Osteocyte (in vitro differentiated cells): ENCODE data around the gene ZNF148. TPM values are rescaled to one million over a fixed set of nuclear protein-coding genes. Genes with fewer than 3 reads are reported as not detected.

Experiments used
- DNase-seq: peaks from one replicate; pipeline ENCODE4 v3.0.0; 2021; ENCODE audit warnings: mixed read lengths; ENCODE audit not compliant: unreplicated experiment; ENCODE audit errors: extremely low spot score
- H3K27ac Mint-ChIP-seq: one replicate; pipeline ENCODE4 v1.8.0; 2021; ENCODE audit warnings: mild to moderate bottlenecking, mixed read lengths; ENCODE audit not compliant: unreplicated experiment
- H3K27me3 Mint-ChIP-seq: one replicate; pipeline ENCODE4 v1.8.0; 2021; ENCODE audit warnings: mixed read lengths; ENCODE audit not compliant: unreplicated experiment
- H3K36me3 Mint-ChIP-seq: one replicate; pipeline ENCODE4 v1.8.0; 2021; ENCODE audit warnings: mixed read lengths; ENCODE audit not compliant: unreplicated experiment
- H3K4me1 Mint-ChIP-seq: one replicate; pipeline ENCODE4 v1.8.0; 2021; ENCODE audit warnings: mixed read lengths; ENCODE audit not compliant: unreplicated experiment
- H3K4me3 Mint-ChIP-seq: one replicate; pipeline ENCODE4 v1.8.0; 2021; ENCODE audit warnings: mild to moderate bottlenecking, moderate library complexity, mixed read lengths; ENCODE audit not compliant: unreplicated experiment
- H3K9me3 Mint-ChIP-seq: one replicate; pipeline ENCODE4 v1.8.0; 2021; ENCODE audit warnings: mixed read lengths; ENCODE audit not compliant: unreplicated experiment
- CTCF ChIP-seq: fragments of 200-600 bp; sonication (generic); IDR thresholded peaks from 2 replicates; pipeline ENCODE4 v1.5.0; 2021; ENCODE audit warnings: antibody characterized with exemption, mild to moderate bottlenecking, moderate library complexity
- total RNA-seq: library from RNA; stranded (reverse); gene quantifications from 2 replicates; pipeline ENCODE4 v1.2.1, GENCODE V29; 2021

Gene ZNF148
- total RNA-seq, 1 donor from 2014 or later, result 46.2 TPM

GRCh38 chr3:125353659-125354058 is 21.5 kb downstream of the ZNF148 start:
- H3K27me3 Mint-ChIP-seq, result no peaks in the 10 kb centered on the region
- no peak overlapping the region for H3K27ac Mint-ChIP-seq
- DNase-seq, result no peak
- no peak for TF ChIP-seq CTCF
- H3K4me1 Mint-ChIP-seq, result peaks cover 55% of the 10 kb centered on the region
- H3K4me3 Mint-ChIP-seq, result no peak overlapping the region
- H3K36me3 Mint-ChIP-seq, result peaks cover 8% of the 10 kb centered on the region
- H3K9me3 Mint-ChIP-seq, result peaks cover 10% of the 10 kb centered on the region

- Mint-ChIP-seq H3K4me3 (no peak overlapping the region), H3K36me3 (peaks cover 10% of the 10 kb centered on the region), H3K27me3 (no peaks in the 10 kb centered on the region), H3K4me1 (peaks cover 59% of the 10 kb centered on the region), H3K9me3 (peaks cover 12% of the 10 kb centered on the region), H3K27ac (peak overlapping the region; percentile 36)
- TF ChIP-seq CTCF, result no peak
- DNase-seq, result no peak
These were observed 22.0 kb downstream of the ZNF148 start for GRCh38 chr3:125353128-125353527.

GRCh38 chr3:125351814-125352456 is 23.2 kb downstream of the ZNF148 start:
- Mint-ChIP-seq H3K27ac (peak overlapping the region; percentile 83), H3K4me3 (no peak overlapping the region), H3K27me3 (no peaks in the 10 kb centered on the region), H3K9me3 (peaks cover 12% of the 10 kb centered on the region), H3K4me1 (peaks cover 56% of the 10 kb centered on the region), H3K36me3 (peaks cover 10% of the 10 kb centered on the region)
- no peak for DNase-seq
- TF ChIP-seq CTCF, result no peak

DNA sequence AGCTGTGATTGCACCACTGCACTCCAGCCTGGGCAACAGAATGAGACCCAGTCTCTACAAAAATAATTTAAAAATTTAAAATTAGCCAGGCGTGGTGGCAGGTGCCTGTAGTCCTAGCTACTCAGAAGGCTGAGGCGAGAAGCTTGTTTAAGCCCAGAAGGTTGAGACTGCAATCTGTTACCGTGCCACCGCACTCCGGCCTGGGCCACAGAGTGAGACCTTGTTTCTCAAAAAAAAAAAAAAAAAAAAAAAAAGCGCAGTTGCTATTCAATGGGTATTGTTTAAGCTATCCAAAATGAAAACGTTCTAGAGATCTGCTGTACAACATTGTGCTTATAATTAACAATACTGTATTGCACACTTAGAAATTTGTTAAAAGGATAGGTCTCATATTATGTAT is 24.0 kb downstream of the ZNF148 start:
- Mint-ChIP-seq H3K4me1 (peaks cover 52% of the 10 kb centered on the region), H3K9me3 (peaks cover 18% of the 10 kb centered on the region), H3K27me3 (no peaks in the 10 kb centered on the region), H3K36me3 (peaks cover 15% of the 10 kb centered on the region), H3K27ac (peak overlapping the region; percentile 61), H3K4me3 (no peak overlapping the region)
- no peak for TF ChIP-seq CTCF
- no peak for DNase-seq

GRCh38 chr3:125350597-125350996 is 24.5 kb downstream of the ZNF148 start:
- Mint-ChIP-seq H3K9me3 (peaks cover 24% of the 10 kb centered on the region), H3K4me3 (no peak overlapping the region), H3K36me3 (peaks cover 21% of the 10 kb centered on the region), H3K4me1 (peaks cover 48% of the 10 kb centered on the region), H3K27ac (peak overlapping the region; percentile 61), H3K27me3 (no peaks in the 10 kb centered on the region)
- TF ChIP-seq CTCF, result no peak
- no peak for DNase-seq
